NCI-H748 treated with DMSO at 0.1 percent for 48 hours (cell line): ENCODE data around the gene FBXL16.

ENCODE experiments used
- DNase-seq: peaks from one replicate; lab custom pipeline; 2025; lab: John Stamatoyannopoulos, UW

The FBXL16 gene

GRCh38 chr16:660459-661183 is 45.0 kb downstream of the FBXL16 start:
- no peak for DNase-seq

GRCh38 chr16:660132-660458 is 45.5 kb downstream of the FBXL16 start:
- no peak for DNase-seq

- DNase-seq, result no peak
These were observed 46.0 kb downstream of the FBXL16 start for GRCh38 chr16:659618-660017.

- no peak for DNase-seq
These were observed 46.7 kb downstream of the FBXL16 start for GRCh38 chr16:658679-659571.

- no peak for DNase-seq
These were observed 48.1 kb downstream of the FBXL16 start for GRCh38 chr16:657487-657886.

GRCh38 chr16:654034-654433 is 51.6 kb downstream of the FBXL16 start:
- no peak for DNase-seq

- no peak for DNase-seq
These were observed 52.9 kb downstream of the FBXL16 start for GRCh38 chr16:652454-653305.

- DNase-seq, result no peak
These were observed 53.8 kb downstream of the FBXL16 start for GRCh38 chr16:651844-652243.

GRCh38 chr16:649631-650030 is 56.0 kb downstream of the FBXL16 start:
- no peak for DNase-seq

GRCh38 chr16:648781-649589 is 56.6 kb downstream of the FBXL16 start, which contains the start of gene WDR90:
Gene WDR90, plus strand, starts transcription at chr16:649365. Its CDS starts 52 bp downstream, at chr16:649417.
- DNase-seq, result peak; percentile 39

GRCh38 chr16:648071-648780 is 57.4 kb downstream of the FBXL16 start:
- DNase-seq, result no peak

GRCh38 chr16:647173-647902 is 58.3 kb downstream of the FBXL16 start:
- DNase-seq, result no peak

GRCh38 chr16:646679-647172 is 58.9 kb downstream of the FBXL16 start:
- DNase-seq, result no peak

- no peak for DNase-seq
These were observed 59.5 kb downstream of the FBXL16 start for GRCh38 chr16:645852-646678.

GRCh38 chr16:644556-644955 is 61.0 kb downstream of the FBXL16 start:
- DNase-seq, result no peak

GRCh38 chr16:643050-643368 is 62.6 kb downstream of the FBXL16 start:
- DNase-seq, result no peak
